SH-SY5Y (cell line): Measurements from ENCODE around the gene ERAP2.

ENCODE experiments used
- GATA2 ChIP-seq: IDR thresholded peaks from 2 replicates; pipeline ENCODE4 v1.6.1; 2011; ENCODE audit warnings: mild to moderate bottlenecking, low read depth, low read length
- GATA3 ChIP-seq: IDR thresholded peaks from 2 replicates; pipeline ENCODE4 v1.6.1; 2011; ENCODE audit warnings: low read depth, mild to moderate bottlenecking, low read length, moderate library complexity

DNA sequence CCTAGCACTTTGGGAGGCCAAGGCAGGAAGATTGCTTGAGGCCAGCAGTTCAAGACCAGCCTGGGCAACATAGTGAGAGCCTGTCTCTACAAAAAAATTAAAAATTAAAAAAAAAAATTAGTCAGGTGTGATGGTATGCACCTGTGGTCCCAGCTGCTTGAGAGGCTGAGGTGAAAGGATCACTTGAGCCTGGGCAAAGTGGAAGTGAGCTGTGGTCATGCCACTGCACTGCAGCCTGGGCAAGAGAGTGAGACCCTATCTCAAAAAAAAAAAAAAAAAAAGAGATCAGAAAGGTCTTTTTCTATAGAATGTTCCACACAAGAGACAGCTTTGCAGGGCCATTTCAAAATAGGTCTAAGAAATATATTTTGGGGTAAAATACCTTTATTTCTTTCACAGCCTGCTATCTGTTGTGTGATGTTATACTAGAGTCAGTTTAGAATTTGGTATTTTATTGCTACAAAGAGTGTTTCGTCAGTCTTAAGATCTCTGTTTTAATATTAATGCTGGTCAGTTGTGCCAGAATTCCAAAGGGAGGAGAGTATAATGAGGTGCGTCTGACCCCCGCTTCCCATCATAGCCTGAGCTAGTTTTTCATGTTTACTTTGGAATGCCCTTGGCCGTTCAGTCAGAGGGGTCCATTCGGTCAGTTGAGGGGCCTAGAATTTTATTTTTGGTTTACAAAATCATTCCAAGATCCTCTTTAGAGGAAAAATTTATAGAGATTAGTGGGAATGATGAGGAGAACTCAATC lies 69.0 kb downstream of the ERAP2 start:
- TF ChIP-seq GATA3 = no peak
- TF ChIP-seq GATA2 = no peak
